Measurements from ENCODE around the gene ACVR1. TPM values are rescaled to one million over a fixed set of nuclear protein-coding genes. Genes with fewer than 3 reads are reported as not detected.

The ACVR1 gene
- 2.3 and 2.8 TPM in 2 replicates for total RNA-seq (2016; rRNA removed; fragmentation: Illumina TruSeq; extraction: Trizol)
- total RNA-seq (2016; cell fraction: cytosol; rRNA removed; fragmentation: Illumina TruSeq; extraction: Trizol; ENCODE audit: low read depth) = 1.3 and 1.7 TPM in 2 replicates
- 2.7 and 3.8 TPM in 2 replicates for total RNA-seq (2016; cell fraction: insoluble cytoplasmic fraction; rRNA removed; fragmentation: Illumina TruSeq; extraction: Trizol)
- total RNA-seq (2016; cell fraction: membrane; rRNA removed; fragmentation: Illumina TruSeq; extraction: Trizol) = 3.1 and 3.3 TPM in 2 replicates
- 8.2 and 8.4 TPM in 2 replicates for total RNA-seq (2016; cell fraction: nucleus; rRNA removed; fragmentation: Illumina TruSeq; extraction: Trizol)
- polyA plus RNA-seq (2011; rRNA removed) = 5.4 and 6.9 TPM in 2 replicates
- polyA plus RNA-seq (2011; cell fraction: cytosol; rRNA removed) = 4.3 and 8.0 TPM in 2 replicates
- 5.9 and 6.4 TPM in 2 replicates for polyA plus RNA-seq (2011; cell fraction: nucleus; rRNA removed)
- polyA plus RNA-seq (2012) = 8.6 and 9.9 TPM in 2 replicates
- 0.64 and 0.91 TPM in 2 replicates for polyA plus RNA-seq (2016; cell fraction: cytosol; fragmentation: Illumina TruSeq; extraction: Trizol; ENCODE audit: low read depth)
- polyA plus RNA-seq (2016; cell fraction: insoluble cytoplasmic fraction; fragmentation: Illumina TruSeq; extraction: Trizol; ENCODE audit: low read depth) = 4.0 and 4.8 TPM in 2 replicates
- polyA plus RNA-seq (2016; cell fraction: membrane; fragmentation: Illumina TruSeq; extraction: Trizol; ENCODE audit: low read depth) = 1.3 and 1.6 TPM in 2 replicates
- polyA plus RNA-seq (2016; cell fraction: nucleus; fragmentation: Illumina TruSeq; extraction: Trizol; ENCODE audit: insufficient read depth, low read depth) = 11.1 and 11.6 TPM in 2 replicates
- 8.0 and 8.3 TPM in 2 replicates for polyA minus RNA-seq (2011; rRNA and poly(A)+ RNA removed; ENCODE audit: low replicate concordance)
- polyA minus RNA-seq (2011; cell fraction: cytosol; rRNA and poly(A)+ RNA removed) = 6.2 and 10.0 TPM in 2 replicates
- 12.7 and 15.2 TPM in 2 replicates for polyA minus RNA-seq (2011; cell fraction: nucleus; rRNA and poly(A)+ RNA removed)
- percentile 70 among the genes with signal in this experiment for Bru-seq, nascent RNA
- BruChase-seq, experiment 1, labeled RNA remaining after a 6-hour chase = percentile 63 among the genes with signal in this experiment
- BruChase-seq, experiment 2, labeled RNA remaining after a 2-hour chase = percentile 64 among the genes with signal in this experiment
- long read RNA-seq, experiment 1, partial matches to known transcripts = 1 of 2 reads
- long read RNA-seq, experiment 1, other reads (novel, unspliced or antisense) = 1 of 2 reads
- long read RNA-seq, experiment 2, transcript ACVR1-207 (11 exons, 2,861 nt) = major isoform, 5 of 21 reads
- long read RNA-seq, experiment 2, partial matches to known transcripts = 5 of 21 reads
- long read RNA-seq, experiment 2, other reads (novel, unspliced or antisense) = 11 of 21 reads

GRCh38 chr2:157876066-157876785 is at the start of gene ACVR1:
ACVR1 (minus strand) TSS chr2:157876330; CDS start chr2:157799493, 76,837 bp downstream.
- Histone ChIP-seq H3K4me3 (replicated peaks in 1 of 3; ENCODE audit: insufficient read depth in 1 of 3, low read depth in 2 of 3, low read length in 3 of 3) (peak within 1 kb of the TSS; percentile 86 to 98 (median 94)), H3K36me3 (replicated peaks in 1 of 2; ENCODE audit: control insufficient read depth in 1 of 2, insufficient read depth in 2 of 2, low read length in 2 of 2) (no peaks in the 10 kb centered on the region), H4K20me1 (ENCODE audit: insufficient read depth, low read length) (no peaks in the 10 kb centered on the region), H3K27ac (ENCODE audit: extremely low read length, insufficient read depth, low read length) (peak within 1 kb of the TSS; percentile 61), H2AFZ (ENCODE audit: low read length) (peak within 1 kb of the TSS; percentile 88), H3K9me3 (ENCODE audit: low read length) (no peaks in the 10 kb centered on the region), H3K79me2 (ENCODE audit: insufficient read depth, low read length) (no peaks in the 10 kb centered on the region), H3K27me3 (ENCODE audit: control insufficient read depth in 1 of 2, insufficient read depth in 2 of 2, low read length in 2 of 2) (peaks cover 0 to 13% of the 10 kb centered on the region in 2 experiments; a peak in 1 of 5 replicates), H3K4me2 (ENCODE audit: low read depth, low read length) (peak within 1 kb of the TSS; percentile 99), H3K9ac (ENCODE audit: insufficient read depth, low read depth, low read length) (peak within 1 kb of the TSS; percentile 64), H3K4me1 (ENCODE audit: insufficient read depth, low read length) (peaks cover 46% of the 10 kb centered on the region)
- in situ Hi-C loops (cut with HindIII; ENCODE audit: extremely low pct_ligation_motif_present, low pct_unique_long_range_greater_than_20kb) (no loop called here), intact Hi-C loops (cut with micrococcal nuclease; ENCODE audit: unreplicated experiment) (loop anchor here (1.0 to 10.0 kb wide), 5 partner anchors 38 to 255 kb away; partner anchors contain the start of gene ACVR1C)
- FAIRE-seq (no peak), DNase-seq (ENCODE audit: low spot score) (peak; percentile 95), ATAC-seq (peak; percentile 91)
- WGBS (ENCODE audit: low lambda C conversion rate) = 3% methylated on average over 45 of the region's 85 CpGs
- ChIA-PET POLR2A (interaction anchor here (0.6 to 3.6 kb wide), 9 partner anchors 9 to 48 kb away, joined by 3 to 26 read pairs (median 4); no protein-coding TSS in a partner anchor), CTCF (ENCODE audit: low intra/inter-chr PET ratio, low total read pairs) (interaction anchor here (0.8 kb wide), 1 partner anchor 99 kb away, joined by 3 read pairs; no protein-coding TSS in a partner anchor)
- BruUV-seq (replicated peaks) = no TSS peak
- no peak for TF ChIP-seq ZNF383 (CRISPR knock-in tag; IDR thresholded peaks at IDR 0.05; ENCODE audit: borderline replicate concordance)
- peak; percentile 32; the same call in 1 of the 2 replicates for TF ChIP-seq ZBTB14 (CRISPR knock-in tag; IDR thresholded peaks at IDR 0.05)
- 0 out of 2 replicates have a peak, but pooled peaks have one; percentile 52 for TF ChIP-seq ZBTB2 (CRISPR knock-in tag; IDR thresholded peaks at IDR 0.05; ENCODE audit: low read depth)
- no peak for TF ChIP-seq GLI4 (CRISPR knock-in tag; IDR thresholded peaks at IDR 0.05; ENCODE audit: borderline replicate concordance)
- peak; percentile 57; the same call in 1 of the 2 replicates for TF ChIP-seq SP5 (CRISPR knock-in tag; IDR thresholded peaks at IDR 0.05; ENCODE audit: borderline replicate concordance, low read depth)
- TF ChIP-seq FOXK1 (CRISPR knock-in tag; IDR thresholded peaks at IDR 0.05; ENCODE audit: borderline replicate concordance, low read depth) = 0 out of 2 replicates have a peak, but pooled peaks have one; percentile 41
- peak; percentile 83 for TF ChIP-seq TOPORS (CRISPR knock-in tag; IDR thresholded peaks at IDR 0.05)
- TF ChIP-seq HDAC6 (IDR thresholded peaks at IDR 0.05; ENCODE audit: low read depth, low read length) = no peak
- TF ChIP-seq MZF1 (CRISPR knock-in tag; IDR thresholded peaks at IDR 0.05; ENCODE audit: borderline replicate concordance) = no peak
- TF ChIP-seq ZBTB25 (CRISPR knock-in tag; IDR thresholded peaks at IDR 0.05) = peak; percentile 50; the same call in 1 of the 2 replicates
- 0 out of 2 replicates have a peak, but pooled peaks have one; percentile 55 for TF ChIP-seq MIER3 (CRISPR knock-in tag; IDR thresholded peaks at IDR 0.05; ENCODE audit: borderline replicate concordance)
- peak; percentile 44 for TF ChIP-seq GATAD2A (CRISPR knock-in tag; IDR thresholded peaks at IDR 0.05)
